Spinal cord (tissue), 10 donors: ENCODE results near the gene NAT10. TPM values are rescaled to one million over a fixed set of nuclear protein-coding genes. Genes with fewer than 3 reads are reported as not detected.

Experiments
- DNase-seq, 6 donors: peaks; one replicate each; pipeline versions ENCODE4 v3.0.0 to v3.0.0-alpha.2; 2013 to 2015; ENCODE audit warnings: low spot score in 6 of 6, low read depth in 4 of 6
- H3K27ac ChIP-seq: one replicate; pipeline ENCODE4 v1.5.1; 2013; ENCODE audit warnings: low read depth, low read length, control low read depth
- H3K27me3 ChIP-seq: one replicate; pipeline ENCODE4 v1.6.1; 2013; ENCODE audit warnings: low read length; ENCODE audit not compliant: control insufficient read depth, insufficient read depth
- H3K36me3 ChIP-seq: one replicate; pipeline ENCODE4 v1.6.1; 2013; ENCODE audit warnings: low read length; ENCODE audit not compliant: control insufficient read depth, insufficient read depth
- H3K4me1 ChIP-seq: one replicate; pipeline ENCODE4 v1.6.1; 2013; ENCODE audit warnings: low read length; ENCODE audit not compliant: control insufficient read depth, insufficient read depth
- H3K4me3 ChIP-seq: one replicate; pipeline ENCODE4 v1.5.1; 2013; ENCODE audit warnings: low read depth, low read length, control low read depth
- H3K9me3 ChIP-seq: one replicate; pipeline ENCODE4 v1.6.1; 2013; ENCODE audit warnings: low read length; ENCODE audit not compliant: control insufficient read depth, insufficient read depth
- WGBS: methylation state at CpG from one replicate; pipeline ENCODE4 v1.1.5; 2013; ENCODE audit warnings: missing lambda C conversion rate; ENCODE audit not compliant: insufficient coverage; 5-methylcytosine and 5-hydroxymethylcytosine counted together
- polyA plus RNA-seq, 2 donors: library from polyadenylated mRNA; unstranded; fragments of 120-200 nt; gene quantifications; one replicate each; pipeline ENCODE4 v1.2.1, GENCODE V29; 2013; ENCODE audit not compliant: insufficient read length in 2 of 2
- total RNA-seq, 2 donors: library from RNA; depleted of rRNA in 1 of 2; stranded (reverse); fragments of 120-200 nt in 1 of 2; fragments of >200 nt in 1 of 2; gene quantifications; one replicate each; pipeline versions ENCODE4 v1.2.3 to v1.2.4, GENCODE V29; 2013 to 2014
- donor health status: healthy.

NAT10 gene
- total and polyA plus RNA-seq, 4 donors = 18.5 to 44.9 (median 36.6) TPM

DNA sequence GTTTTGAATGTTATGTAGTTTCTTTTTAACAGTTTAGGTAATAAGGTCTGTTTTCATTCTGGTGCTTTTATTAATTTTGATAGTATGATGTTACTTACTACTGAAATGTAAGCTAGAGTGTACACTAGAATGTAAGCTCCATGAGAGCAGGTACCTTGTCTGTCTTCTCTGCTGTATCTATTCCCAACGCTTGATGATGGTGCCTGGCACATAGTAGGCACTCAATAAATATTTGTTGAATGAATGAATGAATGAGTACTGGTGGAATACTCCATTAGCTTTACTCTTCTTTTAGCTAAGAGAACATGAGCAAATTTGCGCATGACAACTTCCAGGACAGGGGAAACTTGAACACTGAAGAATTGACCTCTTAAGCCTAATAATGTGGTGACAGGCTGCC is 6.6 kb upstream of the NAT10 start:
- WGBS = no CpG with 5 or more reads among the region's 2 CpGs
- Histone ChIP-seq H3K9me3 (no peaks in the 10 kb centered on the region), H3K27me3 (no peaks in the 10 kb centered on the region), H3K4me1 (no peaks in the 10 kb centered on the region), H3K36me3 (peaks cover 14% of the 10 kb centered on the region), H3K27ac (no peak overlapping the region), H3K4me3 (no peak overlapping the region)
- no peak for DNase-seq

DNA sequence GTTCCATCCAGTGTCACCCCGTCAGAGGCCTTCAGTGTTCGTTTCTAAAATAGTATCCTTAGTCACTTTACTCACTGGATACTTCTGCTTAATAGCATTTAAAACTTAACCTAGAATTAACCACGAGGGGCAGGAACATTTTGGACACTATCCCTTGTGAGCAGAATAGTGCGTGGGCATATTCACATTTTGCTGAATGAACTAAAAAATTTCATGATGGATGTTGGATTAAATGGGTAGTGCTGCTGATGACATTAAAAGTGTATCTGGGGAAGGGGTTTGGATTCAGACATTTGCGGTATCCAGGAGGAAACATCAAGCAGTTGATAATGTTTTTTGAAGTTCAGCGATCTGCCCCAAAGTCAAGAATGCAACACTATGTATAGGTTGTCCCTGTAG is 750 bp upstream of the NAT10 start:
- peak overlapping the region; percentile 99 for H3K4me3 ChIP-seq
- peak in 1 of 6 donors; percentile 3 for DNase-seq
- H3K9me3 ChIP-seq = no peaks in the 10 kb centered on the region
- WGBS = 5% methylated on average over 4 of the region's 6 CpGs
- peaks cover 14% of the 10 kb centered on the region for H3K36me3 ChIP-seq
- peak overlapping the region; percentile 94 for H3K27ac ChIP-seq
- peaks cover 13% of the 10 kb centered on the region for H3K4me1 ChIP-seq
- H3K27me3 ChIP-seq = no peaks in the 10 kb centered on the region

DNA sequence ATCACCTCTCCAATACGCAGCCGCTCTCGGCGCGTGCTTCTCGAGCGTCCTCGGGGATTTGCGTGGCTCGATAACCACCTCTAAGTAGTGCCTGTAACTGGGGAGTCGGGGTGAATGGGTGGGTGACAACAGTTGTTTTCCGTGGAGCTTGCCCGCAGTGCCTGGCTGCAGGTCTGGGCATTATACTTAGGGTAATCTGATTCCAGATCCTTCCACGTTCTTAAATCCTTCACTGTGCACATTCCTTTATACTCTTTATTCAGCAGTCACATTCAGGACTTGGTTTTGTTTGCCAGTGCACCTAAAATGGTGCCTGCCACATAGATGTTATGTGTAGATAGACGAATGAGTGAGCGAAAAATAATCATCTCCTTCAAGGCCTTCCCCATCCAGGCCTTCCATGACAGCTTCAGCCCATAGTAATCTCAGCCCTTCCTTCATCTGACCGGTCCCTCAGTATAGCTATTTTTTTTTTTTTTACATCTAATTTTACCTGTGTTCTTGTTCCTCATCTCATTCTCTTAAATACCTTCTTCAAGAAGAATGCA is 602 bp downstream of the NAT10 start:
- Histone ChIP-seq H3K4me1 (peaks cover 13% of the 10 kb centered on the region), H3K27me3 (no peaks in the 10 kb centered on the region), H3K4me3 (peak overlapping the region; percentile 99), H3K36me3 (peaks cover 18% of the 10 kb centered on the region), H3K27ac (peak overlapping the region; percentile 94), H3K9me3 (no peaks in the 10 kb centered on the region)
- peak in 2 of 6 donors; percentile 8 to 15 for DNase-seq
- 1% methylated on average over 12 of the region's 17 CpGs for WGBS

DNA sequence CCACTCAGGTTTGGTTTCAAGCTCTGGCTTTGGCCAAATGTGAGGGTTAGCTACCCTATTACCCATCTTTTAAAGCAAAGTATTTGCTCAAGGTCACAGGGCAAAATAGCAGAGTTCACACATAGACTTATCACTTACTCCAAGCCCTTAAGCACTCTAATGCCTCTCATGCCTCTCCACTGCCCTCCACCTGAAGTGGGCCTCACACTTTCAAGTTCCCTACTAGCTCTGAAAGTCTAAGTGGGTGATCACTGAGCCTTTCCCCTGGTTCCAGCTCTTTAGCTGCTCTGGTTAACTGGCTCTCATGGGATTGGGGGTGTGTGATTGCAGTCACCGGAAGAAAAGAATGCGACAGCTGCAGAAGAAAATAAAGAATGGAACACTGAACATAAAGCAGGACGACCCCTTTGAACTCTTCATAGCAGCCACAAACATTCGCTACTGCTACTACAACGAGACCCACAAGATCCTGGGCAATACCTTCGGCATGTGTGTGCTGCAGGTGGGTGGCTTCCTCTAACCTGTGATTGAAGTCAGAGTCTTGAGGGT is 6.4 kb downstream of the NAT10 start:
- Histone ChIP-seq H3K4me1 (peaks cover 4% of the 10 kb centered on the region), H3K36me3 (peaks cover 49% of the 10 kb centered on the region), H3K27me3 (no peaks in the 10 kb centered on the region), H3K9me3 (no peaks in the 10 kb centered on the region), H3K27ac (no peak overlapping the region), H3K4me3 (no peak overlapping the region)
- WGBS = 90% methylated on average over 3 of the region's 6 CpGs
- DNase-seq = no peak

DNA sequence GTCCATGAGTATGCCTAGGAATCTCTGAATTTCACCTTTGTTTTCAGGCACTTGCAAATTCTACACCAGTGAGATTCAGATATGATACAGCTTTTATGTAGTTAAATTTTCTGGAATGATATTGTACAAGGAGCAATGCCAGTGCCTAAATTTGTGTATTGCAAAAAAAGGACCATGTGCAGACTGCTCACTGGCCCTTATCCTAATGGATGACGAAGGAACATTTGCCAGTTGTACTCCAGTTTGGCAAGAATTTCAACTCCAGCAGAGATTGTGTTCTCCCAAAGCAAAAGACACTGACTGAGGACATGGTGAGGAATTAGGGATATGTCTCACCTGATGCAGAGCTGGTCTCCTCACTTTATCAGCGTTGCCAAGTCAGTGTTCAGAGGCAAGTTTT is 8.6 kb downstream of the NAT10 start:
- no peak overlapping the region for H3K27ac ChIP-seq
- no peak overlapping the region for H3K4me3 ChIP-seq
- 86% methylated on average over 2 of the region's 2 CpGs for WGBS
- DNase-seq = no peak
- no peaks in the 10 kb centered on the region for H3K4me1 ChIP-seq
- H3K36me3 ChIP-seq = peaks cover 60% of the 10 kb centered on the region
- no peaks in the 10 kb centered on the region for H3K27me3 ChIP-seq
- no peaks in the 10 kb centered on the region for H3K9me3 ChIP-seq

DNA sequence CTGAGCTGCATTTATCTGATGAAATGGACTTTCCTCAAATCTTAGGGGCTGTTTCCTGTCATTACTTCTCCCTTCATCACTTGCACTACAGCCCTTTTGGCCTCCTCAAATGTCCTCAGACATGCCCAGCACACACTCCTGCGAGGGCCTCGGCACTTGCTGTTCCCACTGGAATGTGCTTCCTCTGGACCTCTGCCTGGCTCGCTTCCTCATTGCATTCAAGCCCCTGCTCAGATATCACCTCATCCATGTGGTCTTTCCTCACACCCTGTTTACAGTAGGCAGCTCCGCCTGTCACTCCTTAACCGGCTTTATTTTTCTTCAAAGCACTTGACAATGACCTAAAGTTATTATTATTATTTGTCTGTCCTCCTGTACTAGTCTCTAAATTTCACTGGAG is 9.0 kb downstream of the NAT10 start:
- no peak overlapping the region for H3K27ac ChIP-seq
- no peaks in the 10 kb centered on the region for H3K9me3 ChIP-seq
- H3K4me1 ChIP-seq = no peaks in the 10 kb centered on the region
- 100% methylated on average over 3 of the region's 5 CpGs for WGBS
- H3K36me3 ChIP-seq = peaks cover 60% of the 10 kb centered on the region
- no peaks in the 10 kb centered on the region for H3K27me3 ChIP-seq
- no peak for DNase-seq
- H3K4me3 ChIP-seq = no peak overlapping the region

DNA sequence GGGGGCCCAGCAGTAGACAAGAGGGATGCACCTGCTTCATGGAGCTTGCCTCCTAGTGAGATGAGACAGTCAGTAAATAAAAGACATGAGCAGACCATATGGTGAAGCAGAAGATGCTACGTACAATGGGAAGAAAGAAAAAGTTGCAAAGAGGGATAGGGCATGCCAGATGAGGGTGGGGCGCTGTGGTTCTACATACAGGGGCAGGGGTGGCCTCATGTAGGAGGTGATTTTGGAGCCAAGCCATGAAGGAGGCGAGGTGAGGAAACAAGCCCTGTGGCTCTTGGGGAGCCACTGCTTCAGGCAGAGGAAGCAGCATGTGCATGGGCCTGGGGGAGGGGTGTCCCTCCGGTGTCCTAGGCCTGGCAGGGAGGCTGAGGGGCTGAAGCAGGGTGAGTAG is 15.2 kb downstream of the NAT10 start:
- DNase-seq = no peak
- H3K9me3 ChIP-seq = no peaks in the 10 kb centered on the region
- no peak overlapping the region for H3K4me3 ChIP-seq
- peaks cover 69% of the 10 kb centered on the region for H3K36me3 ChIP-seq
- H3K27ac ChIP-seq = no peak overlapping the region
- no peaks in the 10 kb centered on the region for H3K4me1 ChIP-seq
- WGBS = 88% methylated on average over 4 of the region's 4 CpGs
- no peaks in the 10 kb centered on the region for H3K27me3 ChIP-seq

DNA sequence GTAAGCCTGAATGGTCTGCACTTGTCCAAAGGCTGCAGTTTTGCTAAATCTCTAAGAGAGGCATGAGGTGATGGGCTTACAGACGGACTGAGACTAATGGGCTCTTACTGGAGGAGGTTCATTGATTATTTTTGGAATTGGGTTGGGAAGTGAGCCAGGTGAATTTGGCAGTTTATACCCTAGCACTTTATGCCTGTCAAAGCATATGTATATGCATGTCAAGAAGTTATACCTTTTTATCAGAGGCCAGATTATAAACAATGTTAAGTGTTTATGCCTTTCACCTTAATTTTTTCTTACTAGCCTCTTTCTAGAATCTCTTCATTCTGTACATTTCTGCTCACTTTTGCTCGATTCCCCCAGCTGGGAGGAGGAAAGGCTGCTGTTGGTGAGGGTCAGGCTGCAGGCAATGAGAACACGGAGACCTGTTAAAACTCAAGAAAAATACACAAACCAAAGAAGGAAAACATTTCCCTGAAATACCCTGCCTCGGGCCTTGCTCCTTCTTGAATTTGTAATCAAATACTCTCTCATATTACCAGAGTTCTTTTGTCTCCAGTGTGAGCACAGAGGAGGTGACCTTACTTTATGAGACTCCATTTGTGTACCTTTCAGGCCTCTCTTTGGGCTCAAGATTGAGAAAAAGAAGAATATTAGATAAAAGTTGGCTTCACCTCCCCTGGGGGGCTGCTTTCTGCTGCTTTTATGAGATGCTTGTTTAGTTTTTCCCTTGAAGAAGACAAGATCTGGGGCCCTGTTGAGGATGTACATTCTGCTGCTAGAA is 19.6 kb downstream of the NAT10 start:
- Histone ChIP-seq H3K4me1 (no peaks in the 10 kb centered on the region), H3K4me3 (no peak overlapping the region), H3K27me3 (no peaks in the 10 kb centered on the region), H3K36me3 (peaks cover 62% of the 10 kb centered on the region), H3K27ac (no peak overlapping the region), H3K9me3 (no peaks in the 10 kb centered on the region)
- no CpG with 5 or more reads among the region's 4 CpGs for WGBS
- no peak for DNase-seq

DNA sequence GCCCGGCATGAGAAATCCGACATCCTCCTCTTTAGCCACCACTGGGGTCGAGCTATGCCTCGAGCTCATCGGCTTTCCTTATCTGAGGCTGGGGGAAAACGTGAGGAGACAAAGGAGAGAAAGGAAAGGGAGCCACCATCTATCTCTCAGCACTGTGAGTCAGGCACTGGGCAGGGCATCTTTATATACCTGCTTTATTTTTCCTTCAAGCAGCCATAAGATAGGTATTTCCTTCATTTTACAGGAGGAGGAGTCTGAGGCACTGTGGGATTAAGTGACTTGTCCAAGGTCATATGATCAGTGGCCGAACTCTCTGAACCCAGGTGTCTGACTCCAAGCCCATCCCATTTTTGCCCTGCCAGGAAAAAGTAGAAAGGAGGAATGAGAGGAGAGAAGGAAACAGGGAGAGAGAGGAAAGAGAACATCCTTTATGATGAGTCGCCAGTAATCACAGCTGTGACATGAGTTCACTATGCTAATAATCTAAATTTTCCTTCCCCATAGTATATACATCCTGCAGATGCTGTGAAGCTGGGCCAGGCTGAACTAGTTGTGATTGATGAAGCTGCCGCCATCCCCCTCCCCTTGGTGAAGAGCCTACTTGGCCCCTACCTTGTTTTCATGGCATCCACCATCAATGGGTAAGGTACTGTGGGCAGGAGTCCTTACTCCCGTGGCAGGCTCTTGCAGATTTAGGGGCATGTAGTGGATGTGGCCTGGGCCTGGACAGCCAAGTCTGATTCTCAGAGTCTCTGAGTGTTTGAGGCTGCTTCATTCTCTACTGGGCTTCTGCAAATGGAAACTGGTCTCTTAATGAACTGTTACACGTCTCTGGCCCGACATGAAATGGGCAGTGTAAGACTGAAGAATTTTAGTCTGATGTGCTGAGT is 21.8 kb downstream of the NAT10 start:
- no peak overlapping the region for H3K27ac ChIP-seq
- 93% methylated on average over 5 of the region's 12 CpGs for WGBS
- H3K36me3 ChIP-seq = peaks cover 66% of the 10 kb centered on the region
- DNase-seq = no peak
- no peaks in the 10 kb centered on the region for H3K9me3 ChIP-seq
- H3K4me1 ChIP-seq = no peaks in the 10 kb centered on the region
- no peaks in the 10 kb centered on the region for H3K27me3 ChIP-seq
- H3K4me3 ChIP-seq = no peak overlapping the region
